ENCODE measurements around the gene OTX1.

GRCh38 chr2:63040586-63040985 lies 10.0 kb upstream of the OTX1 start:
- TF ChIP-seq CTCF (IDR thresholded peaks at IDR 0.05) (no peak), POLR2A (IDR thresholded peaks at IDR 0.05) (no peak)

Data from uterus (tissue), 2 donors.